HUDEP-2 (cell line): Measurements from ENCODE around the gene ARPP21.
A peak's percentile ranks its signal among the peaks of the same experiment; 100 is the strongest.
"Not testable (repeated sequence)": the region's sequence is repeated elsewhere in the genome, so short reads cannot be mapped to it uniquely, and the experiment has no call there.

ENCODE experiments used
- DNase-seq, 76 experiments: peaks; one replicate each; lab custom pipeline; 2025; ENCODE audit not compliant: unreplicated experiment in 76 of 76; lab: John Stamatoyannopoulos, UW

The ARPP21 gene

DNA sequence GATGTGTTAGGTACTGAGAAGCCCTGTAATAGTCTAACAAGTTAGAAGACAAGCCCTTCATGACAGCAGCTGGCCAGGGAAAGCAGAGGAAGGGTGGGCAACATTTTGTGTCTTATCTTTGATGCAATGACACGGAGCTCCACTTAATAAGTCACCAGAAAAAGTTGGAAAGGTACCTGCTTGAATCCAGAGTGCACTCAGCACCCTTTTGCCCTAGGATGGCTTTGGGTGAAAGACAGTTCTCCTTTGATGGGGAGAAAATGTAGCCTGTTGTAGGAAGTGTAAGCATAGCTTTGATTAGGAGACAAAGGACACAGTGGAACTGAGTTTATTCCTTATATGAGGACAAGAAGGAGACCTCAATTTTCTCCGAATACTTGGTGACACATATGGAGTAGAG is 137.0 kb downstream of the ARPP21 start:
- DNase-seq = no peak

DNA sequence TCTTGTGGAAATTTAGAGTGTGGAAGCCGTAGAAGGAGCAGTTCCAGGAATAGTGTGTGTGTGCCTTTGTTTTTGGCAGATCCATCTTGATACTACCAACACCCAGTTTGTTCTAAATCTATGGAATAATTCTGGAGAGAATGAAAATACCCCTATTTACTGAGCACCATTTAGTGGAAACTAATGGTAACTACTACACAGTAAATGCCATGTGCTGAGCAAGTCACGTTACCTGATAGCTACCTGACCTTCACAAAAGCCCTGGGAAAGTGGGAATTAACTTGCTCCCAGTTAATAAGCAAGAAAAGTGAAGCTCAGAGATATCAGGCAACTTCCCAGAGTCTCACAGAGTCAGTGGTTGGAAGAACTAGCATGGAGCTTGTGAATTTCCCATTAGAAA is 137.7 kb downstream of the ARPP21 start:
- no peak for DNase-seq

DNA sequence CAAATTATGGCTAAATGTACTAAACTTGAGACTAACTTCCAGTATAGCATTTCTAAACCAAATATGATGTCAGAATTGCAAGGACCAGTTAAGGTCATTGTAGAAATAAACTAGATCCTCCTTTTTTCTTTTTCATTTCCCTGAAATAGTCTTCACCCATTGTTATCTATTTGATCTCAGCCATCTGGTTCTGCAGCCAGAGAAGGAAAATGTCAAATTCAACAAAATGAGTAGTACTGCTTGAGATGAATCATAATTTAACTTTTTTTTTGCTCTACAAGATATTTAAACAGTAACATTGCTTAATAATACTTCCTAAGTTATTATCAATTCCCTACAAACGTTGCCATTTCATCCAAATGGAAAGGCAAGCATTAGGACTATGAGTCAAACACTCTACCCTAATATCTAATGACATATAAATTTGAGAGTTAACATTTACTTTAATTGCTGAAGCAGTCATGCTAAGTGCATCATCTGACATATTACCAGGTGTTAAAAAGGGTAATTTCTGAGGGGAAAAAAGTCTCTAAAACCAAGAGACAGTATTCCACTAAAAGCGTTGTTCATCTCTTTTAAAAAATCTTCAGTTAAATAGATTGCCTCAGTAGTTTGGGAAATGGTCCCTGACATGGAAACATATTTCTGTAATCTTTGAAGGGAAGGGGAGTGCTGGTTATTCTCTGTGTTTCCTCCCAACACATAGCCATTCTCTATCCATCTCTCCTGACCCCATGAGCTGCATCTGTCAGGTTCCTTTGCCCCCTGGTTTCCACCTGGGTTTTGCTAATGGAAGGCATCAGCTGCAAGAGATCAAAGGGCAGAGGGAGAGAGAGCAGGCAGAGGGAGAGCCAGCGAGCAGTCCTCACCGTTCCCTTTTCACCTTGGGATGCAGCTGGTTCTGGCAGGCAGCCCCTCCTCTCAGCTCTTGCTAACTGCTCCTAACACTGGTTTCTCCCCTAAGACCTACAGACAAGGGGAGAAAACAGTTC is 138.5 kb downstream of the ARPP21 start:
- DNase-seq = no peak

DNA sequence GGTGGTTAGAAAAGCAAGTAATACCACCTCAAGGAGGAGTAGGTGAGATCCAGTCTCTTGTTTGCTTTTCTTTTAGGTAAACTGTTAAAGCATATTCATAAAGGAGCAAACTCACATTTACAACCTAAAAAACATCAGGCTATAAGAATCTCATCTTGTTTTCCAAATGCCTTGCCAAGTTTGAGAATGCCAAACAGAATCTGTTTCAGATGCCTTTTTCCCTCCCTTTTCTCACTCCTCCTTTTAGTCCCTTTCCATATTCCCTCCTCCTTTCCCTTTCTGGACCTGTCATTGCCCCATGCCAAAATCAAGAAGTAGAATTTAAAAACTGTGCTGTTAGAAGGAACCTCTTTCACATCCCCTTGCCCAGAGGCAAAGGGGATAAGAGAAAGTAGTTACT is 140.3 kb downstream of the ARPP21 start:
- no peak for DNase-seq

DNA sequence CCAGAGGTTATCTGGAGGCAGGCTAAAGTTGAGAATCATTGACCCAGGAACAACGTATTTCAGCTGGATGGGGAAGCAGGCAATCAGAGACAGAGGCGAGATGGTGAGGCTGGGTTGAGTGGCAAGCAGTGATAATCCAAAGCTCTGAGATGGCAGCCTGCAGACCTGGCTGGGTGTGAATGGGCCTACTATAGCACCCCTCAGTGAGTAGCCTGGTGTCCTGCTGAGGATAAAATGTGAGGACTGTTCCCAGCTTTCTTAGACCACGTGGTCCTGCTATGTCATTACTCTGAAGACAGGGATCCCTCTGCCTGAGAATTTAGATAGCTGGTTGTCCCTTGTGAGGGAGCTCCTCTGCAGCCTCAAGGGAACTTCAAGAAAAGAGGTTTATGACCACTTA is 141.5 kb downstream of the ARPP21 start:
- DNase-seq = no peak

DNA sequence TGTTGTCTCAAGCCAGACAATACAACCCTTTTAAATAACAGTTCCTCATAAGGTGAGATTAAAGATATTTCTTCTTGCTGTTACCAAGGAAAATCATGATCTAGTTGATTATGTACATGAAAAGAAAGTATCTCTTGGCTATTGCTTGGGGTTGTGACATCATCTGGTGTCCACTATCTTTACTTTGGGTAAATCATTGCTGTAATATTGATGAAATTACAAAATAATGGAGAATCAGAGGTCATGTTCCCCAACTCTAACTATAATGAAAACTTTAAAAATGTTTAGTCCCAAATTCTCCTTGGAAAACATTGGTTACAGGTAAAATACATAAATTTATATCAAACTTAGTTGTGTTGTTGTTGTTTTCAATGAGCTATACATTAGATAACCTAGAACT is 142.2 kb downstream of the ARPP21 start:
- no peak for DNase-seq

DNA sequence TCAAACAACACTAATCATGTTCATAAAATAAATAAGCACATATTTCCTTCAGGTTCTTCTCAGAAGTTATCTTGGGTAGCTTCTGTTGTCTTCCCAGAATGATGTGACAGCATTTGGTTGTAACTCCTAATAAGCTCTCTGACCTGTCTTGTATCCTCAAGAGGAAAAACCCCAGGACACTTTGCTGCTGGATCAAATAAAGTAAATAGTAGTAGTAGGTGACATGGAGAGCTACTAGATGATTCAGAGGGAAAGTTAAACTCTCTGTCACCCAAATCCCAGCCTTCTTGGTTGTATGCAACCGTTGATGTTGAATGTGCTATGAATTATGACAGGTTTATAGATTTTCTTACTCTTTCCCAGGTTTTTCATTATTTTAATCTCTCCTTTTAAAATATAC is 143.0 kb downstream of the ARPP21 start:
- DNase-seq = no peak

DNA sequence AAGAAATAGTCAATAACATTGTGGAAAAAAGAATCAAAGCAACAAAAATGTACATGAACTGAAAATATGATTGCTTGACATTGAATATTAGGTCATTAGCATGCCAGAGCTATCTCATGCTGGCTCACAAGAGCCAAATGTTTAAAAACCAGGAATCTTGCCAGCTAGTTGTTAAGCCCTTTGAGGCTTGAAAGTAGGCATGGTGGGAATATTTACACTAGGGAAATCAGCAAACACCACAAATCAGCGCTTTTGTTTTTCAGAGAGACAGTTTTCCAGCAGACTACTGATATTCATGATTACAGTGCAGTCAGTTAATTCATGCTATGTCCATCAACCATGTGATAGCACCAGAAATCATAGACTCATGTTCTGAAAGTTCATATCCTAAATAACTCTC is 144.8 kb downstream of the ARPP21 start:
- DNase-seq = no peak

DNA sequence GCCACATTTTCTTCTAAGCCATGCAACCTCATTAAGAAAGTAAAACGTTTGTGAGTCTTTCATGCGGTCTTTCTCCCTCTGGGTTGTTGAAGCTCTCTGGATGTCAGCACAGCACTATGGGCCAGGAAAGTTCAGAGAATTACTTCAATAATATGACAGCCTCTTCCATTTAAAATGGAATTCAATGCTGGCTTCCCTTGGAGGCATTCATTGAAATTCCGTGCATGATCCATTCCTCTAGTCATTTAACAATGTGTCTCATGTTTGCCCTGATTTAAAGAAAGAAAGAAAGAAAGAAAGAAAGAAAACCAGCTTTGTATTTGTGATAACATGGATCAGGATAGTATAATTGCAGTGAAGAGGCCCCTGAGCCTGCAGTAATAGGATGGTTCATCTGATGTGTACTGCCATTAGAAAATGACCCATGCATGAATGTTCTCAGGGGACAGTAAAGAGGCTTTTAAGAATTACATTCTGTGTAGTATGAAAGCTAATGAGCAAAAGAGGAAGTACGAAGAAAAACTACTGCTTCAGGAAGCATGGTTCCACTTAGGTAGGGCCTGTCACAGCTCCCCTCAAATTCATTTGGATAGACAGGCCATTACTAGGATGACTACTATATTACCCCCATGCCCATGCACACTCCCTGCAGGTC is 146.0 kb downstream of the ARPP21 start:
- no peak for DNase-seq

DNA sequence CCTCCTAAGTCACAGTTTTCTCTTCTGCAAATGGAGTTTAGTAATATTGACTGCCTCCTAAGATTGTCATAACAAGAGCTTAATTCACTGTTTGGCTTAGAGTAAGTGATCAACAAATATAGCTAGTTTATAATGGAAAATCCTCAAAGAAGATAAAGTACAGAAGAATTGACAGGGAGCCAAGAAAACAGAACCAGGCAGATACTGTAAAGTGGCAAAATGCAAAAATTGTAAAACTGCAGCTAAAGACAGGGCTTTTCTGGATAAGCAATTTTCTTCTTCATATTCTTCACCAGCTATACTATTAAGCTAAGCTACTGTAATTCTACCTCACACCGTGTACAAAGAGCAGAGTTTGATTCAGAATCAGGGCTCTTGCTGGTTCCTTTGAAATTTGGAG is 148.6 kb downstream of the ARPP21 start:
- DNase-seq = no peak

DNA sequence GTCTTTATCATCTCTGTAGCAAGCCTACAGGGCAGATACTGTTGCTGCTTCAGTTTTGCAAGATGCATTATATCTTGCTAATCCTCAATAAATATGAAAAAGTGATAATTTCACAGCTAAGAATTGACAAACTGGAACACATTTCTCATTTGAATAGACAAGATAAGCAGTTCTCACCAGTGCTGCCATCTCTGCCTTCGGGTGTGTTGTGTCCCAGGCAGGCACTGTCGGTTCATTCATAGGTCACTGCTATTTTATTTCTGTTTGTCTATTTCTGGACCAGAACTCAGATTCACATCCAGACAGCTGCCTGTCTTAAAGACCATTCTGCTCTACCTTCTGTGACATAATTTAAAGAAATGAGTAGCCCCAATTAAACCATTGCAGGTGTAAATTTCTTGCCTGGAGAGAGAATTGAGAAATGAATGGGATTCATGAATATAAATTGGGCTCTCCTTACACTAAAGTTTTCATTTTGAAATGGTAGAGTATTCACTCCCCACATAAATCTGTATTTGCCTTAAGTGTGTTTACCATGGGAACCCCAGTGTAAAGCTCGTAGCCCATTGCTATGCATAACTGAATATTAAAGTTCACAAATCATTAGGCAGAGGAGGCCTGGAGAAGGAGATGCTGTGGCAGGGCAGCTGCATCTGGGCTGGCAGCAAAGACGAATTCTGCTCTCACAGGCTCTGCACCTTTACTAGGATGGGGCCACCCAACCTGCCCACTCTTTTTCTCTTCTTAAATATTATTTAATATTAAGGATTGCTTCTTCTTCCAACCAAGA is 149.9 kb downstream of the ARPP21 start:
- DNase-seq = no peak

DNA sequence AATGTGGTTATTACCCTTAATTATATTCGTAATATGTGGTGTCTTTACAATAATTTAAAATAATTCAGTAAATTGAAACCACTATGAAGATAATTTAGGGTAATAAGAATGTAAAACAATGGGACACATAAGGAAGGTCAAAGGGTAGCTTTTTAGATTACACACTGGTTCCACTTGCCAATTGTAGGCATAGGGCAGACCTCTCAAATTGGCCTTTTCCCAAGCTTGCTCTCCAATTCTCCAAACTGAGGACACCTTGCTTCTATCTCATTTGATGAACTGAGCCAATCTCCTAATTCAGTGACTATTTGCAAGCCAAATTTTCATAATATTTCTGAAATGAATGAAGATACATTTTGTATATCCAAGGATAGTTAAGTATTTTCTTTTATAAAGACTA is 151.4 kb downstream of the ARPP21 start:
- DNase-seq = no peak

DNA sequence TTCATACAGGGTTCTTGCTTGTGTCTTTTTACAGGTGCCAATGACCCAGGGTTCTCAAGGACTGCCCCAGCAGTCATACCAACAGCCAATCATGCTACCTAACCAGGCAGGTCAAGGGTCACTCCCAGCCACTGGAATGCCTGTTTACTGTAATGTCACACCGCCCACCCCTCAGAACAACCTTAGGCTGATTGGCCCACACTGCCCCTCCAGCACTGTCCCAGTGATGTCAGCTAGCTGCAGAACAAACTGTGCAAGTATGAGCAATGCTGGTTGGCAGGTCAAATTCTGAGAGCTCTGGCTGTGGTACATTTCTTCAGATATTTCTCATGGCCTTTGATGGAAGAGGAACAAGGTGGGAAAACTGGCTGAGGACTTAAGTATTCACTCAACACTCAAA is 154.3 kb downstream of the ARPP21 start:
- no peak for DNase-seq

DNA sequence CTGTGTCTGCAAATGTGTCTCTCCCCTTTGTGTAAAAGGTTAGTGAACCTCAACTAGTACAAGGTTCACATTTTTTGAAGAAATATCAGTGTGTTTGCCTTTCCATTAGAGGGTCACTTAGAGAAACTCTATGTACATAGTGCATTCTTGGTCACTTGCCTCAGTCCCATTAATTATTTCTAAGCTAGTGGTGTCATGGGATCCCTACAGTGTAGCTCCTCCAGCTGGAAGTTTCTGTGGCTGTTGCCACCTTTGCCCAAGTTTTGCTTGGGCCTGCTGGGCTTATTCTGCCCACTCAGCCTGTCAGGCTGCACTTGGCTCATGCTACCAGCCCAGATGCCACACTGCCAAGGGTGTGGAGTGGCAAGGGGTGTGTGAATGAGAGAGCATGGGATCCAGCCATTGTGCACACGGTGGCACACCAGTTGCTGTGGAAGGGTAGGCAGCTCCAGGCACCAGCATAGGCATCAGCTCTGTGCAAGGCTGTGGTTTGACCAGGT is 161.7 kb downstream of the ARPP21 start:
- DNase-seq = no peak

DNA sequence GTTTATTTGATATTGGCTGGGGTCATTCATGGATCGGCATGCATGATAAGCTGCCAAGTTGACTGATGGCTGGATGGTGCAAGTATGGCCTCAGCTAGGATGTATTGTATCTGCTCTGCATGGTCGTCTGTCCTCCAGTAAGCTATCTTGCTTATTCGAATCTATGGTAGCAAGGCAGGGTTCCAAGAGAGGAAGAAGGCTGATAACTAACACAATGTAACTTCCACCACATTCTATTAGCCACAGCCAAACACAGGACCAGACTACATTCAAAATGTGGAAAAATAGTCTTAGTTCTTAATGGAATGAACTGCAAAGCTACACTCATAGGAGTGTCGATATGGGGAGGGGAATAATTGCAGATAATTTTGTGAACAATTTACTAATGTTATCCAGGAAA is 175.2 kb downstream of the ARPP21 start:
- DNase-seq = no peak

DNA sequence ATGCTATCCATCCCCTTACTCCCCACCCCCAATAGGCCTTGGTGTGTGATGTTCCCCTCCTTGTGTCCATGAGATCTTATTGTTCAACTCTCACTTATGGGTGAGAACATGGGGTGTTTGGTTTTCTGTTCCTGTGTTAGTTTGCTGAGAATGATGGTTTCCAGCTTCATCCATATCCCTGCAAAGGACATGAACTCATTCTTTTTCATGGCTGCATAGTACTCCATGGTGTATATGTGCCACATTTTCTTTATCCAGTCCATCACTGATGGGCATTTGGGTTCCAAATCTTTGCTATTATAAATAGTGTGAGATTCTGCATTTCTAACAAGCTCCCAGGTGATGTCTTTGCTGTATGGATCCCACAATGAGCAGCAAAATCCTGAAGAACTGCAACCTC is 176.5 kb downstream of the ARPP21 start:
- DNase-seq = not testable (repeated sequence)

DNA sequence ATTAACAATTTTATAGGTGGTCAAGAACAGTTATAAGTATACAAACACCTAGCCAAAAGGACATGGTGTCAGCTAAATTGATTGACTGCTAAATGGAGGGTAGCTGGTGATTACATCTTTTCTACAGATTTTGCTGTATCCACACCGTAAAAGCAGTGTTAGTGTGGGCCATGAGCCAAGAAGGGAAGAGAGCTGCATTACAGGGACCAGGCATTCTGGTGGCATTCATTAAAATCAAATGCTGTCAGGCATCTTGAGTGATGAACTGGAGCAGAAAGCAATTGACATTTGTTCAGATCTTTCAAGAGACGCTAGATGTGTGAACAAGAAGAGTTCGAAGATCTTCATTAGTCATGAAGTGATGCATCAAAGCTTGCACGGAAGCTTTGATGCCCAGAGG is 177.9 kb downstream of the ARPP21 start:
- DNase-seq = no peak

DNA sequence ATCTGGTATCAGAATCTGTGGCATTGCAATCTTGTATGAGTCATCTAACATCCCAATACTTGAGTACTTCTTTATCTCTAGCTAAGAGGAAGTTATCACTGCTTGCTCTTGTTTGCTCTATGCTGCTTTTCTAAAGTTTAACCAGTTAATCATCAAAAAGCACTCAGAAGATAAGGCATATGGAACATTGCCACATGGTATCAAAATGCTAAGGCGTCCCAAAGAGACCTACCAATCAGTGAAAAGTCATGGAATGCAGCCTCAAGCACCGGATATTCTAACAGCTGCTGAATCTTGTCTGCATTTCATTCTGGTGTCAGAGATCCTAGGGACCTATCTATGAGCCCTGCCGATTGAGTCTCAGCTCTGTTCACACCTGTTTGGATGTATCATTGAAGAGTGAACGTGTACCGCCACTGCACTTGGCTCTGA is 192.8 kb downstream of the ARPP21 start:
- DNase-seq = peak in 1 of 76 experiments; percentile 1
